Measurements from ENCODE around the gene TNFRSF12A. TPM values are rescaled to one million over a fixed set of nuclear protein-coding genes. Genes with fewer than 3 reads are reported as not detected.

Gene TNFRSF12A
- total RNA-seq, 1 donor from 2014 or later: 44.3 TPM

DNA sequence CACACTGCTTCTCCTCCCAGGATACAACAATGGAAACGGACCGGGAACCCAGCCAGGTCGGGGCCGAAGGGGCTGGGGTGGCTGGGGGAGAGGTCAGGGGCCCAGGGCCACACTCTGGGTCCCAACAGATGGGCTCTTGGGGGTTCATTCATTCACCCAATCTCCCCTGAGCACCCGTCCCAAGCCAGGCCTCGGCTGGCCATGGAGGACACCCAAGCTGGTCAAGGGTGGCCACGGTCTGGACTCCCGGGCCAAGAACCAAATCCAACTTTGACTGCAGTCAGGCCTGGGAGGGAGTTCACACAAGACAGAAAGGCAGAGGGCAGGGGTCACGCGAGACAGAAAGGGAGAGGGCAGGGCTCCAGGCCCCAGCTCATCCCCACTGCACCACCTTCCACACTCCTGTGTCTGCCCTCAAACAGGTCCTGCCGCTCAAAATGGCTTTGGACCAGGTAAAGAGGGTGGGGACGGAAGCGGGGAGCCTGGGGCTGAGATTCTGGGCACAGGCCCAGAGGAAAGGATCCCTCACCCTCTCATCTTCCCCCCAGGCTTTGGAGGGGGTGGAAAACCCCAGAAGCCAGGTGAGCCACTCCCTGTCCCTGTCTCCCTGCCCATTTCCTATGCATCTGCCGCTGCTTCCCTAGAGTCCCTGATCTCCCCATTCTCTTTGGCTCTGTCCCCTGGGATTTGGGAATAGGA lies 27.6 kb upstream of the TNFRSF12A start:
- Mint-ChIP-seq H3K27me3 (no peaks in the 10 kb centered on the region), H3K36me3 (ENCODE audit: insufficient read depth) (no peaks in the 10 kb centered on the region), H3K4me3 (ENCODE audit: low read depth) (no peak overlapping the region), H3K4me1 (ENCODE audit: low read depth) (peaks cover 2% of the 10 kb centered on the region), H3K9me3 (ENCODE audit: low read depth) (no peaks in the 10 kb centered on the region), H3K27ac (no peak overlapping the region)
- TF ChIP-seq, protein P1, sequence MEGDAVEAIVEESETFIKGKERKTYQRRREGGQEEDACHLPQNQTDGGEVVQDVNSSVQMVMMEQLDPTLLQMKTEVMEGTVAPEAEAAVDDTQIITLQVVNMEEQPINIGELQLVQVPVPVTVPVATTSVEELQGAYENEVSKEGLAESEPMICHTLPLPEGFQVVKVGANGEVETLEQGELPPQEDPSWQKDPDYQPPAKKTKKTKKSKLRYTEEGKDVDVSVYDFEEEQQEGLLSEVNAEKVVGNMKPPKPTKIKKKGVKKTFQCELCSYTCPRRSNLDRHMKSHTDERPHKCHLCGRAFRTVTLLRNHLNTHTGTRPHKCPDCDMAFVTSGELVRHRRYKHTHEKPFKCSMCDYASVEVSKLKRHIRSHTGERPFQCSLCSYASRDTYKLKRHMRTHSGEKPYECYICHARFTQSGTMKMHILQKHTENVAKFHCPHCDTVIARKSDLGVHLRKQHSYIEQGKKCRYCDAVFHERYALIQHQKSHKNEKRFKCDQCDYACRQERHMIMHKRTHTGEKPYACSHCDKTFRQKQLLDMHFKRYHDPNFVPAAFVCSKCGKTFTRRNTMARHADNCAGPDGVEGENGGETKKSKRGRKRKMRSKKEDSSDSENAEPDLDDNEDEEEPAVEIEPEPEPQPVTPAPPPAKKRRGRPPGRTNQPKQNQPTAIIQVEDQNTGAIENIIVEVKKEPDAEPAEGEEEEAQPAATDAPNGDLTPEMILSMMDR (IDR thresholded peaks at IDR 0.05; ENCODE audit: unreplicated experiment): no peak
- no peak for DNase-seq (ENCODE audit: low spot score, unreplicated experiment)

DNA sequence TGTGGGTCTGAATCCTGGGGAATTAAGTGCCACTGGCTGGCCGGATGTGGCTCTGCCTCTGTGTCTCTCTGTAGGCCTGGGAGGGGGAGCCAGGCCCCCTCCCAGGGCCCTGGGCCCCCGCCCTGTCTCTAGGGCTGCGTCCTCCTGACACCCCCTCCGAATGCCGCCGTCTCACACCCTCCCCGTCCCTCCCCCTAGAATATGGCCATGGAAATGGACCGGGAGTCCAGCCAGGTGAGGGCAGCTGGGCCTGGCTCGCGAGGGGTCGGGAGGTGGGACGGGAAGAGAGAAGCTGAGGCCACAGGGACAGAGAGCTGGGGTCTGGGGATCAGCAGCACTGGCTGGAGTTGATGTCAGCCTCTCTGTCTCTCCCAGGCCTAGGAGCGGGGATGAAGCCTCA lies 23.9 kb upstream of the TNFRSF12A start:
- Mint-ChIP-seq H3K36me3 (ENCODE audit: insufficient read depth) (no peaks in the 10 kb centered on the region), H3K4me1 (ENCODE audit: low read depth) (no peaks in the 10 kb centered on the region), H3K27me3 (no peaks in the 10 kb centered on the region), H3K9me3 (ENCODE audit: low read depth) (no peaks in the 10 kb centered on the region), H3K4me3 (ENCODE audit: low read depth) (no peak overlapping the region), H3K27ac (no peak overlapping the region)
- no peak for DNase-seq (ENCODE audit: low spot score, unreplicated experiment)
- TF ChIP-seq, protein P1 (IDR thresholded peaks at IDR 0.05; ENCODE audit: unreplicated experiment): no peak

DNA sequence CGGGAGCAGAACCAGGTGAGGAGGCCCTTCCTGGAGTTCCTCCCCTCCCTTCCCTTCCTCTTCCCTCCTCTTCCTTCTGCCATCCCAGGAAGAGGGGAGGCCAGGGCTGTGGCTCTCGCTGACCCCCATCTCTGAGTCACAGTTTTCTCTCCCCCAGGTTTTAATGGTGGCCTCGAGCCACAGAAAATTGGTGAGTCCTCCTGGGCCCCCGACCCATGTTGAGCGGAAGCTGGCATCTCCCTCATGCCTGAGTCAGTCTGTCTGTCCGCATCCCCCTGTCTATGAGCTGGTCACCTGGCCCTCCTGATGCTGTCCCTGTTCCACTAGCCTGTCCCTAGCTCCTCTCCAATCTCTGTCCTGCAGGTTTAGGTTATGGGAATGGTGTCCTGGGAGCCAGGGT lies 20.2 kb upstream of the TNFRSF12A start:
- Mint-ChIP-seq H3K27me3 (no peaks in the 10 kb centered on the region), H3K36me3 (ENCODE audit: insufficient read depth) (peaks cover 1% of the 10 kb centered on the region), H3K27ac (no peak overlapping the region), H3K4me1 (ENCODE audit: low read depth) (no peaks in the 10 kb centered on the region), H3K9me3 (ENCODE audit: low read depth) (no peaks in the 10 kb centered on the region), H3K4me3 (ENCODE audit: low read depth) (no peak overlapping the region)
- TF ChIP-seq, protein P1 (IDR thresholded peaks at IDR 0.05; ENCODE audit: unreplicated experiment): no peak
- DNase-seq (ENCODE audit: low spot score, unreplicated experiment): no peak

DNA sequence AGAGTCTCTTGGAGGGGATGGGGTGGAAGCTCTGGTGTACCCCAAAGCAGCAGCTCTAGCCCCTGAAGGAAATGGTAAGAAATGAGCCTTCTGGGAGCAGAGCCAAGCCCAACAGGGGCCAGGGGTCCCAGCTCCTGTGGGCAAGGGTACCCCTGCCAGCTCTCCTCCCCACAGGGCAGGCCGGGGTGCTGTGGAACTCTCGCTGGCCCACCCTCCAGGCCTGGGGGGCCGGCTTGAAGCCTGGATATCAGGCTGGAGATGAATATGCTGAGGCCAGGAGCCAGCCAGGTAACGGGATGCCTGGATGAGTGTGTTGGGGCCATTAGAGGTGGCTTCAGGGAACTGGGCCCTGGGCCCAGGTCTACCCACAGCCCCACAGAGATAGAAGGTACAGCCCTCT lies 19.6 kb upstream of the TNFRSF12A start:
- Mint-ChIP-seq H3K27ac (no peak overlapping the region), H3K9me3 (ENCODE audit: low read depth) (no peaks in the 10 kb centered on the region), H3K4me1 (ENCODE audit: low read depth) (no peaks in the 10 kb centered on the region), H3K27me3 (no peaks in the 10 kb centered on the region), H3K36me3 (ENCODE audit: insufficient read depth) (peaks cover 1% of the 10 kb centered on the region), H3K4me3 (ENCODE audit: low read depth) (no peak overlapping the region)
- TF ChIP-seq, protein P1 (IDR thresholded peaks at IDR 0.05; ENCODE audit: unreplicated experiment): no peak
- DNase-seq (ENCODE audit: low spot score, unreplicated experiment): no peak

- peaks cover 4% of the 10 kb centered on the region for H3K4me1 Mint-ChIP-seq (ENCODE audit: low read depth)
- no peak overlapping the region for H3K4me3 Mint-ChIP-seq (ENCODE audit: low read depth)
- H3K9me3 Mint-ChIP-seq (ENCODE audit: low read depth): no peaks in the 10 kb centered on the region
- TF ChIP-seq, protein P1 (IDR thresholded peaks at IDR 0.05; ENCODE audit: unreplicated experiment): no peak
- peaks cover 1% of the 10 kb centered on the region for H3K36me3 Mint-ChIP-seq (ENCODE audit: insufficient read depth)
- DNase-seq (ENCODE audit: low spot score, unreplicated experiment): no peak
- H3K27me3 Mint-ChIP-seq: no peaks in the 10 kb centered on the region
- no peak overlapping the region for H3K27ac Mint-ChIP-seq
Observed at GRCh38 chr16:3001316-3001715, 18.9 kb upstream of the TNFRSF12A start.

Data from progenitor cell of endocrine pancreas (in vitro differentiated cells).